ENCODE results near the gene LAMA2. TPM values are rescaled to one million over a fixed set of nuclear protein-coding genes. Genes with fewer than 3 reads are reported as not detected.

The LAMA2 gene
- total RNA-seq, 1 experiment from 2014 or later = 4.2 TPM

DNA sequence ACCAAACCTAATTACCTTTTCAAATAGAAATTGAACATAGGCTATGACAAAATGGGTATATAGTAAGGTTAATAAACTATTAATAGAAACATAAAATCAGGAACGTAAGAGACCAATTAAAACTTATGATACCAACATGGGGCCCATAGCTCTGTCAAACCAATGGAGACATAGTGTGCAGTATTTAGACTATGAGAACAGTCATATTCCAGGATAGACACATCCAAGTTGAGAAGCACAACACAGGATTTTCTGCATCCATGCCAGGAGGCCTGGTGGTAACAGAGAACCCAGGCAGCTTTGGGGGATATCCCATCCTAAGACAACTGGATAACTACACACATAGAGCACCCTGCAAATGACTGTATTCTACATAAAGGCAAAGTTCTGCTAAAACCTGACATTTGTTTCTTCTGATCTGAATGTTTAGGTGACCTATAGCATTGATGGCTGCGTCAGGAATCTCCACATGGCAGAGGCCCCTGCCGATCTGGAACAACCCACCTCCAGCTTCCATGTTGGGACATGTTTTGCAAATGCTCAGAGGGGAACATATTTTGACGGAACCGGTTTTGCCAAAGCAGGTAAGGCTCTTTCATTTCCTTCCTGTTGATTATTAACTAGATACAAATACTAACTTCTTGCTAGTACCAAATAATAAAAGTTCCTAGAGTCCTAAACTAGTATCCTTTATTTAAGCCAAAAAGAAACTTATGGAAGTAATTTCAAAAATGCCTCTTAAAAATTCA is 624.3 kb downstream of the LAMA2 start:
- Histone ChIP-seq H3K9me3 (ENCODE audit: control insufficient read depth, low read depth, low read length) (no peaks in the 10 kb centered on the region), H3K9ac (ENCODE audit: extremely low read depth, insufficient read length, low read length) (no peak overlapping the region), H2BK15ac (ENCODE audit: low read depth, low read length) (no peak overlapping the region), H2BK5ac (ENCODE audit: insufficient read length, low read length) (no peak overlapping the region), H3K27ac (ENCODE audit: insufficient read length, low read depth, low read length) (no peak overlapping the region), H3K23me2 (ENCODE audit: insufficient read length, low read depth, low read length, poor library complexity, severe bottlenecking) (no peaks in the 10 kb centered on the region), H3K56ac (ENCODE audit: insufficient read length, low read depth, low read length) (no peak overlapping the region), H2BK12ac (ENCODE audit: insufficient read length, low read depth, low read length) (no peak overlapping the region), H2AFZ (ENCODE audit: low read length) (no peak overlapping the region), H3K14ac (ENCODE audit: insufficient read depth, low read length) (no peak overlapping the region), H4K8ac (replicated peaks; ENCODE audit: insufficient read length, low read depth, low read length) (no peak overlapping the region), H3T11ph (ENCODE audit: low read length) (no peak overlapping the region), H3K23ac (ENCODE audit: insufficient read length, low read depth, low read length) (no peak overlapping the region), H3K18ac (ENCODE audit: insufficient read length, low read depth, low read length) (no peak overlapping the region), H2BK20ac (ENCODE audit: low read depth, low read length, poor library complexity, severe bottlenecking) (no peak overlapping the region), H4K5ac (ENCODE audit: insufficient read length, low read depth, low read length) (no peak overlapping the region), H3K4me1 (ENCODE audit: insufficient read depth, low read length) (peaks cover 6% of the 10 kb centered on the region; the same call in 1 of the 2 replicates), H4K20me1 (ENCODE audit: control insufficient read depth, insufficient read depth, insufficient read length) (no peaks in the 10 kb centered on the region), H4K91ac (ENCODE audit: insufficient read length, low read depth, low read length) (no peak overlapping the region), H2AK5ac (ENCODE audit: insufficient read length, low read length) (no peak overlapping the region), H2BK120ac (ENCODE audit: low read depth, low read length, poor library complexity, severe bottlenecking) (no peak overlapping the region), H3K79me2 (ENCODE audit: insufficient read depth, low read length) (no peaks in the 10 kb centered on the region), H3K4me2 (ENCODE audit: insufficient read depth, insufficient read length, low read length) (no peak overlapping the region), H3K79me1 (ENCODE audit: insufficient read depth, low read depth, low read length, poor library complexity, severe bottlenecking) (no peaks in the 10 kb centered on the region), H3K4ac (ENCODE audit: low read depth, low read length) (no peak overlapping the region), H3K27me3 (ENCODE audit: insufficient read depth, low read length) (no peaks in the 10 kb centered on the region)
- Mint-ChIP-seq H3K27me3 (ENCODE audit: low read depth) (no peaks in the 10 kb centered on the region), H3K4me1 (peaks cover 9 to 10% of the 10 kb centered on the region in 2 experiments), H3K4me3 (no peak overlapping the region), H3K27ac (peak overlapping the region in 1 of 3 experiments; percentile 68; a peak in 1 of 7 replicates), H3K9me3 (no peaks in the 10 kb centered on the region), H3K36me3 (ENCODE audit: insufficient read depth in 1 of 3, low read depth in 3 of 3) (no peaks in the 10 kb centered on the region)
- WGBS (ENCODE audit: extremely low coverage, insufficient read length, low lambda C conversion rate) = no CpG with 5 or more reads among the region's 5 CpGs
- no peak for DNase-seq
- TF ChIP-seq, protein P1, sequence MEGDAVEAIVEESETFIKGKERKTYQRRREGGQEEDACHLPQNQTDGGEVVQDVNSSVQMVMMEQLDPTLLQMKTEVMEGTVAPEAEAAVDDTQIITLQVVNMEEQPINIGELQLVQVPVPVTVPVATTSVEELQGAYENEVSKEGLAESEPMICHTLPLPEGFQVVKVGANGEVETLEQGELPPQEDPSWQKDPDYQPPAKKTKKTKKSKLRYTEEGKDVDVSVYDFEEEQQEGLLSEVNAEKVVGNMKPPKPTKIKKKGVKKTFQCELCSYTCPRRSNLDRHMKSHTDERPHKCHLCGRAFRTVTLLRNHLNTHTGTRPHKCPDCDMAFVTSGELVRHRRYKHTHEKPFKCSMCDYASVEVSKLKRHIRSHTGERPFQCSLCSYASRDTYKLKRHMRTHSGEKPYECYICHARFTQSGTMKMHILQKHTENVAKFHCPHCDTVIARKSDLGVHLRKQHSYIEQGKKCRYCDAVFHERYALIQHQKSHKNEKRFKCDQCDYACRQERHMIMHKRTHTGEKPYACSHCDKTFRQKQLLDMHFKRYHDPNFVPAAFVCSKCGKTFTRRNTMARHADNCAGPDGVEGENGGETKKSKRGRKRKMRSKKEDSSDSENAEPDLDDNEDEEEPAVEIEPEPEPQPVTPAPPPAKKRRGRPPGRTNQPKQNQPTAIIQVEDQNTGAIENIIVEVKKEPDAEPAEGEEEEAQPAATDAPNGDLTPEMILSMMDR (conservative IDR thresholded peaks at IDR 0.05) = no peak
